Tibial artery (tissue), 4 donors: ENCODE measurements around the gene PPIA.

ENCODE experiments used
- DNase-seq, 2 donors: peaks; one replicate each; pipeline ENCODE4 v3.0.0-alpha.2; 2019
- H3K27ac ChIP-seq, 2 donors: fragments of 200-600 bp; sonication (generic) in 1 of 2; 1 replicate in 1 of 2; 2 replicates in 1 of 2; pipeline ENCODE4 v1.5.1; 2018 to 2019; ENCODE audit warnings: mild to moderate bottlenecking in 1 of 2
- H3K27me3 ChIP-seq, 2 donors: fragments of 200-600 bp; sonication (generic) in 1 of 2; one replicate each; pipeline versions ENCODE4 v1.5.1 to v1.6.0; 2016 to 2019
- H3K36me3 ChIP-seq, 3 donors: fragments of 200-600 bp; sonication (generic) in 2 of 3; one replicate each; pipeline ENCODE4 v1.5.1; 2016 to 2019; ENCODE audit warnings: mild to moderate bottlenecking in 2 of 3
- H3K4me1 ChIP-seq, 4 donors: fragments of 200-600 bp; sonication (generic) in 2 of 4; 1 replicate in 3 of 4; 2 replicates in 1 of 4; pipeline ENCODE4 v1.5.1; 2016 to 2019
- H3K4me3 ChIP-seq, 2 donors: fragments of 200-600 bp; sonication (generic) in 1 of 2; 1 replicate in 1 of 2; 2 replicates in 1 of 2; pipeline ENCODE4 v1.5.1; 2018 to 2019; ENCODE audit warnings: mild to moderate bottlenecking in 2 of 2
- H3K9me3 ChIP-seq, 3 donors: fragments of 200-600 bp; sonication (generic) in 1 of 3; one replicate each; pipeline ENCODE4 v1.5.1; 2016 to 2019
- CTCF ChIP-seq, 2 experiments: fragments of 200-600 bp in 1 of 2; fragments of 450-650 bp in 1 of 2; IDR thresholded peaks; one replicate each; pipeline ENCODE4 v1.5.1; 2017 to 2019; ENCODE audit warnings: antibody characterized with exemption in 2 of 2, mild to moderate bottlenecking in 1 of 2, moderate library complexity in 1 of 2
- intact Hi-C: fragments of 100-400 bp; cut with DNase I; formaldehyde crosslinking; loops from one replicate; pipeline ENCODE4 v1.15.0; 2023; ENCODE audit warnings: low total_unique reads

Gene PPIA

GRCh38 chr7:44765579-44766415, 30.7 kb upstream of the PPIA start:
- H3K27me3 ChIP-seq = no peaks in the 10 kb centered on the region
- intact Hi-C loops = no loop called here
- H3K9me3 ChIP-seq = no peaks in the 10 kb centered on the region
- TF ChIP-seq CTCF (IDR thresholded peaks at IDR 0.05) = no peak
- peaks cover 39 to 72% (median 66%) of the 10 kb centered on the region in 3 donors for H3K36me3 ChIP-seq
- peaks cover 0 to 36% (median 32%) of the 10 kb centered on the region in 4 donors for H3K4me1 ChIP-seq
- no peak overlapping the region for H3K4me3 ChIP-seq
- DNase-seq = no peak
- H3K27ac ChIP-seq = no peak overlapping the region

GRCh38 chr7:44766416-44766801, 30.1 kb upstream of the PPIA start:
- H3K36me3 ChIP-seq = peaks cover 33 to 66% (median 60%) of the 10 kb centered on the region in 3 donors
- intact Hi-C loops = no loop called here
- peaks cover 0 to 38% (median 32%) of the 10 kb centered on the region in 4 donors for H3K4me1 ChIP-seq
- no peaks in the 10 kb centered on the region for H3K27me3 ChIP-seq
- H3K4me3 ChIP-seq = no peak overlapping the region
- no peaks in the 10 kb centered on the region for H3K9me3 ChIP-seq
- TF ChIP-seq CTCF (IDR thresholded peaks at IDR 0.05) = no peak
- H3K27ac ChIP-seq = no peak overlapping the region
- no peak for DNase-seq

DNA sequence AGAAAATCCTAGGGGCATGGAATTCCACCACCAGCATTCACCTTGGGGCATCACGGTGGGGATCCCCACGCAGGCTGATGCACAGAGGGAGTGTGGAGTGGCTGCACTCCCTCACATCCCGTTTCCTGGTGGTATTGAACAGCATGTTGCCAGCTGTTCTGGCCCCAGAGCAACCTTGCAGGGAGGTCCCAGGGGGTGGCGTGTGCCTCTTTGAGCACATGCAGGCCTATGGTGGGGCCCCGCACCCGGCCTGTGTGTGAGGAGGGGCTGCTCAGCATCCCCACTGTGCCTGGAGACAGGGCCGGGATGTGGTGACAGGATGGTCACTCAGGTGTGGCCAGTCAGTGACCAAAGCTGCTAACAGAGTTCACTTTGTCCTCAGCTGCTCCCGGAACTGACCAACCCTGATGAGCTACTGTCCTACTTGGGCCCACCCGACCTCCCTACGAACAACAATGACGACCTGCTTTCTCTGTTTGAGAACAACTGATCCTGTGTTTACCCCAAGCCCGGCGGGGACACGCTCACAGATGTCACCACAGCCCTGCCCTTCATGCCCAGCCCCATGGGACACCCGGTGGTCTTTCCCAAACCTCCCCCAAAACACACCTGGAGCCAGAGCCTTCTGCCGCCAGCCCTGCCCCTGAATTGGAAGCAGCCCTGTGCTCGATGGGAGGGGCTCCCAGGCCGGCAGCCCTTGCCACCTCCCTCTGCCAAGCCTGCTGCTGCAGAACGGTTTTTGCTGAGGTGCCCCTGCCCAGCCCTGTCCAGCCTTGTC, 29.2 kb upstream of the PPIA start:
- intact Hi-C loops = no loop called here
- Histone ChIP-seq H3K27ac (peak overlapping the region; percentile 56 to 73), H3K4me3 (no peak overlapping the region), H3K4me1 (peaks cover 0 to 38% (median 32%) of the 10 kb centered on the region in 4 donors), H3K27me3 (no peaks in the 10 kb centered on the region), H3K36me3 (peaks cover 30 to 57% (median 51%) of the 10 kb centered on the region in 3 donors), H3K9me3 (no peaks in the 10 kb centered on the region)
- no peak for TF ChIP-seq CTCF (IDR thresholded peaks at IDR 0.05)
- no peak for DNase-seq

GRCh38 chr7:44767912-44768627, 28.4 kb upstream of the PPIA start:
- Histone ChIP-seq H3K36me3 (peaks cover 29 to 49% (median 43%) of the 10 kb centered on the region in 3 donors), H3K27me3 (no peaks in the 10 kb centered on the region), H3K4me3 (no peak overlapping the region), H3K9me3 (no peaks in the 10 kb centered on the region), H3K27ac (peak overlapping the region; percentile 56 to 73), H3K4me1 (peaks cover 0 to 38% (median 32%) of the 10 kb centered on the region in 4 donors)
- intact Hi-C loops = no loop called here
- DNase-seq = peak; percentile 52 to 81
- no peak for TF ChIP-seq CTCF (IDR thresholded peaks at IDR 0.05)

DNA sequence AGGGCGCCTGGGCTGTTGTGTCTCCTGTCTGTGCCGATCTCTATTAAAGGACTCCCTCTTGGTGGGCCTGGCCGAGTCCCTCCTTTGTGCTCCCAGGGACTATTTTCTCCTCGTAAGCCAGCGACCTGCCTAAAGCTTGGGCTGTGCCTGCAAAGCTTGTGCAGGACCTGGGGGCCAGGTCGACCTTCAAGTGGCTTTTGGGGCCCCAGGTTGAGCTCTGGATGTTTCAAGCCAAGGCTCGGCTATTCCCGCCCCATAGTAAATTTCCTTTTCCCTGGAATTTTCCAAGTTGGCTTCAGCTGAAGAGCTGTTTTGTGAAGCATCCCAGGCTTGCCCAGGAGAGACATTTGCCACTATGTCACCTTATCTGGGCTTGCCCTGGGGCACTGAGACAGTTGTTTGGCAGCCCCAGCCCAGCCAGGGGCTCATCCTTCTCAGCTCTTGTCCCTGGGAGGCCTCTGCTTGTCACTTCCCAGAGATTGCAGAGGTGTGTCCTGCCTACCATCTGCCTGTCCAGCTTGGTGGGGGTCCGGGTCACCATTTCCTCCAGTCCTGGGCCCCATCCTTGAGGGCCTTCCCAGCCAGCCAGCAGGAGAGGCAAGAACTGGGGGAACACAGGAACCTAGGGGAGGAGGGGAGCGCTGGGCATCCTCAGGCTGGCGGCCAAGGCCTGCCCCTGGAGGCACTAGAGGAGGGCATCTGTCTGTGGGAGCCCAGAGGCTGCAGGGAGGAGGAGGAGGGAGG, 27.7 kb upstream of the PPIA start:
- no peak for TF ChIP-seq CTCF (IDR thresholded peaks at IDR 0.05)
- no peak overlapping the region for H3K4me3 ChIP-seq
- DNase-seq = no peak
- no peaks in the 10 kb centered on the region for H3K27me3 ChIP-seq
- peaks cover 23 to 42% (median 36%) of the 10 kb centered on the region in 3 donors for H3K36me3 ChIP-seq
- H3K4me1 ChIP-seq = peaks cover 0 to 38% (median 32%) of the 10 kb centered on the region in 4 donors
- no peaks in the 10 kb centered on the region for H3K9me3 ChIP-seq
- intact Hi-C loops = no loop called here
- H3K27ac ChIP-seq = peak overlapping the region; percentile 56 to 73
